Bronchial epithelial cell (primary cell): ENCODE results near the gene CPNE2. TPM values are rescaled to one million over a fixed set of nuclear protein-coding genes. Genes with fewer than 3 reads are reported as not detected.
A peak's percentile ranks its signal among the peaks of the same experiment; 100 is the strongest.

ENCODE experiments used
- DNase-seq: peaks from one replicate; pipeline ENCODE4 v3.0.0-alpha.2; 2010; ENCODE audit warnings: low read depth
- FAIRE-seq: peaks from 2 replicates; lab custom pipeline; 2011; peaks lifted over from hg19 to GRCh38; lab: Jason Lieb, UNC
- H3K27me3 ChIP-seq: 2 replicates; pipeline ENCODE4 v1.5.1; 2011; ENCODE audit warnings: low read length; ENCODE audit not compliant: control insufficient read depth, insufficient read depth
- H3K36me3 ChIP-seq: 2 replicates; pipeline ENCODE4 v1.5.1; 2011; ENCODE audit warnings: low read length; ENCODE audit not compliant: control insufficient read depth, insufficient read depth
- H3K4me3 ChIP-seq: 2 replicates; pipeline ENCODE4 v1.5.1; 2011; ENCODE audit warnings: mild to moderate bottlenecking, low read depth, low read length, control low read depth
- CTCF ChIP-seq: IDR thresholded peaks from 2 replicates; pipeline ENCODE4 v1.5.1; 2011; ENCODE audit warnings: mild to moderate bottlenecking, moderate library complexity, low read length, control low read depth, inconsistent platforms; ENCODE audit not compliant: insufficient read depth, severe bottlenecking
- total RNA-seq: library from RNA; depleted of rRNA; stranded (reverse); fragments of >200 nt; gene quantifications from 2 replicates; pipeline ENCODE4 v1.2.1, GENCODE V29; 2014

Gene CPNE2
- total RNA-seq, 1 donor from 2014 or later, result 5.0 TPM

GRCh38 chr16:57118461-57119084, 26.2 kb downstream of the CPNE2 start:
- TF ChIP-seq CTCF, result no peak
- FAIRE-seq (no peak), DNase-seq (no peak)
- peaks cover 3% of the 10 kb centered on the region for H3K36me3 ChIP-seq
- no peak overlapping the region for H3K4me3 ChIP-seq
- no peaks in the 10 kb centered on the region for H3K27me3 ChIP-seq

- peaks cover 3% of the 10 kb centered on the region for H3K36me3 ChIP-seq
- H3K27me3 ChIP-seq, result no peaks in the 10 kb centered on the region
- H3K4me3 ChIP-seq, result no peak overlapping the region
- FAIRE-seq (peak; percentile 23), DNase-seq (no peak)
- no peak for TF ChIP-seq CTCF
These were observed 31.0 kb downstream of the CPNE2 start for GRCh38 chr16:57123216-57123973.

- DNase-seq (no peak), FAIRE-seq (no peak)
- peaks cover 3% of the 10 kb centered on the region for H3K36me3 ChIP-seq
- H3K4me3 ChIP-seq, result no peak overlapping the region
- H3K27me3 ChIP-seq, result no peaks in the 10 kb centered on the region
- no peak for TF ChIP-seq CTCF
These were observed 31.7 kb downstream of the CPNE2 start for GRCh38 chr16:57123974-57124674.

GRCh38 chr16:57125376-57125775, 33.0 kb downstream of the CPNE2 start:
- H3K36me3 ChIP-seq, result peaks cover 1% of the 10 kb centered on the region
- no peak for TF ChIP-seq CTCF
- H3K4me3 ChIP-seq, result no peak overlapping the region
- FAIRE-seq (no peak), DNase-seq (no peak)
- no peaks in the 10 kb centered on the region for H3K27me3 ChIP-seq

- H3K4me3 ChIP-seq, result no peak overlapping the region
- DNase-seq, result no peak
- TF ChIP-seq CTCF, result no peak
- no peaks in the 10 kb centered on the region for H3K27me3 ChIP-seq
- peaks cover 1% of the 10 kb centered on the region for H3K36me3 ChIP-seq
- no peak for FAIRE-seq
These were observed 33.6 kb downstream of the CPNE2 start for GRCh38 chr16:57125969-57126368.
